HepG2 (cell line): ENCODE results near the gene MED13L. TPM values are rescaled to one million over a fixed set of nuclear protein-coding genes. Genes with fewer than 3 reads are reported as not detected.

Experiments used
- ASH2L ChIP-seq: fragments of 300-600, 200-600 bp; sonication (generic); IDR thresholded peaks from 2 replicates; pipeline ENCODE4 v1.7.0; 2017; ENCODE audit warnings: low read depth, mild to moderate bottlenecking, moderate library complexity, mixed read lengths, low read length; ENCODE audit not compliant: insufficient read length
- CCAR2 ChIP-seq: fragments of 200-400 bp; formaldehyde crosslinking; optimal IDR thresholded peaks from 2 replicates; pipeline ENCODE3; 2018; ENCODE audit warnings: low read depth, mild to moderate bottlenecking, low read length, moderate library complexity
- GATAD2A ChIP-seq: IDR thresholded peaks from 2 replicates; pipeline ENCODE4 v1.6.1; 2016
- HOXA3 ChIP-seq: sonication (generic); formaldehyde crosslinking; IDR thresholded peaks from 2 replicates; pipeline ENCODE4 v1.5.0; 2020; ENCODE audit warnings: missing genetic modification reagents
- ISX ChIP-seq: sonication (generic); formaldehyde crosslinking; conservative IDR thresholded peaks from 2 replicates; pipeline ENCODE4 v1.5.0; 2020; ENCODE audit warnings: missing genetic modification reagents
- NFE2 ChIP-seq: sonication (generic); formaldehyde crosslinking; IDR thresholded peaks from 2 replicates; pipeline ENCODE4 v1.4.0; 2020; ENCODE audit warnings: missing genetic modification reagents
- POGZ ChIP-seq: sonication (generic); formaldehyde crosslinking; IDR thresholded peaks from 2 replicates; pipeline ENCODE4 v1.4.0; 2020; ENCODE audit warnings: mild to moderate bottlenecking, missing genetic modification reagents
- RFX5 ChIP-seq: IDR thresholded peaks from 2 replicates; pipeline ENCODE4 v1.6.1; 2011; ENCODE audit warnings: low read depth, low read length, improper control_type of control experiment
- SKI ChIP-seq: fragments of 450-650 bp; IDR thresholded peaks from one replicate; pipeline ENCODE4 v1.6.1; 2018; ENCODE audit warnings: mild to moderate bottlenecking; ENCODE audit not compliant: partially characterized antibody
- TEAD3 ChIP-seq: optimal IDR thresholded peaks from 2 replicates; pipeline ENCODE3; 2016; ENCODE audit warnings: borderline replicate concordance
- ZNF331 ChIP-seq: sonication (generic); formaldehyde crosslinking; IDR thresholded peaks from 2 replicates; pipeline ENCODE4 v1.4.0; 2020; ENCODE audit warnings: missing genetic modification reagents
- ZNF441 ChIP-seq: sonication (generic); formaldehyde crosslinking; IDR thresholded peaks from 2 replicates; pipeline ENCODE4 v1.7.0; 2021; ENCODE audit warnings: missing genetic modification reagents, borderline replicate concordance
- ZNF510 ChIP-seq: sonication (generic); formaldehyde crosslinking; IDR thresholded peaks from 2 replicates; pipeline ENCODE4 v1.4.0; 2020; ENCODE audit warnings: low read depth, mild to moderate bottlenecking, missing genetic modification reagents
- ZNF670 ChIP-seq: sonication (generic); formaldehyde crosslinking; IDR thresholded peaks from 2 replicates; pipeline ENCODE4 v1.8.0; 2022; ENCODE audit warnings: mild to moderate bottlenecking, missing genetic modification reagents, borderline replicate concordance
- ZNF703 ChIP-seq: sonication (generic); formaldehyde crosslinking; IDR thresholded peaks from 2 replicates; pipeline ENCODE4 v1.5.1; 2020; ENCODE audit warnings: missing genetic modification reagents, mild to moderate bottlenecking, moderate library complexity, borderline replicate concordance
- ZNF883 ChIP-seq: sonication (generic); formaldehyde crosslinking; IDR thresholded peaks from 2 replicates; pipeline ENCODE4 v1.5.1; 2020; ENCODE audit warnings: mild to moderate bottlenecking, missing genetic modification reagents; ENCODE audit errors: not compliant biosample characterization
- polyA plus RNA-seq, 8 experiments: library from polyadenylated mRNA; depleted of rRNA in 3 of 8; stranded (reverse) in 7 of 8; unstranded in 1 of 8; fragments of >200 nt; fragmentation: Illumina TruSeq in 4 of 8; extraction: Trizol in 4 of 8; gene quantifications; 2 replicates each; pipeline versions ENCODE4 v1.2.1 to v1.2.3, GENCODE V29; 2011 to 2016; ENCODE audit warnings: low read depth in 4 of 8, missing spikeins in 1 of 8, mixed read lengths in 1 of 8; ENCODE audit not compliant: insufficient read depth in 1 of 8
- total RNA-seq, 5 experiments: library from RNA; depleted of rRNA; stranded (reverse); fragments of >200 nt; fragmentation: Illumina TruSeq; extraction: Trizol; gene quantifications; 2 replicates each; pipeline ENCODE4 v1.2.3, GENCODE V29; 2016; ENCODE audit warnings: low read depth in 1 of 5
- TF ChIP-seq, protein P1 (sequence below): IDR thresholded peaks from 2 replicates; pipeline ENCODE4 v1.6.1; 2012; ENCODE audit warnings: inconsistent platforms
- TF ChIP-seq, protein P2 (sequence below): sonication (generic); formaldehyde crosslinking; IDR thresholded peaks from 2 replicates; pipeline ENCODE4 v1.5.1; 2020; ENCODE audit warnings: missing genetic modification reagents, mild to moderate bottlenecking, borderline replicate concordance
- TF ChIP-seq, protein P3 (sequence below): sonication (generic); formaldehyde crosslinking; IDR thresholded peaks from 2 replicates; pipeline ENCODE4 v1.4.0; 2020; ENCODE audit warnings: mild to moderate bottlenecking, missing genetic modification reagents
- TF ChIP-seq, protein P4 (sequence below): sonication (generic); formaldehyde crosslinking; IDR thresholded peaks from 2 replicates; pipeline ENCODE4 v1.4.0; 2020; ENCODE audit warnings: missing genetic modification reagents
- TF ChIP-seq, protein P5 (sequence below): sonication (generic); formaldehyde crosslinking; IDR thresholded peaks from 2 replicates; pipeline ENCODE4 v1.8.1; 2023; ENCODE audit warnings: mild to moderate bottlenecking, missing genetic modification reagents, borderline replicate concordance

MED13L gene
- total and polyA plus RNA-seq, 2 of the 13 experiments (the other 11 are each of a cell fraction or from before 2014, with no cell fraction given): 24.8 to 38.9 TPM

DNA sequence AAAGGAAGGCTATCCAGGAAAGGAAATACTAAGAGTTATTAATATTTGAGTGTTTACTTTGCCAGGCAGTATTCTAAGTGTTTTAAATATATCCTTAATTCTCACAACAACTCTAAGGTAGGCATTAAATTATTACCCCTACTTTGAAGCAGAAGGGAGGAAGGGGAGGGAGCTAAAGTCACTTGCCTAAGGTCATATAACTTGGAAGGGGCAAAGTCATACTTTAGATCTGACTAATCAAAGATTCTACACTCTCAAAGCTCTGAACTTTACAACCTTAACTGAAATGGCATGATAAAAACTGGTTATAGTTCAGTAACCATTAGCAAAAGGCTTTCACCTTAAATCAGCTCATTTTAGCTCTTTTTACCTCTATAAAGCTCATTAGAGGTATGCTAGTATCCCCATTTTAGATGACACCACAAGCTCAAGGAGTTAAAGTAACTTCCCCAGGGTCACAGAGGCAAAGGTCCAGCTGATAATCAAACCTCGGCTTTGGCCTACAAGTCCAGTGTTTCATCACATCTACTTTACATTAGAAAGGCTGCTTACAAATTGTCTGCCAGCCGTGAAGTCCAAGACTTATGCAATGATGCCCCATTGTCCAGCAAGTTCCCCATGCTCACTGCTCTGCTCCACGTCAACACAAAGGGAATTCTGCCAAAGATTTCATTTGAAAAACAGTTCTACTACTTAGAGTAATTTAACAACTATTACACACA is 223.9 kb downstream of the MED13L start (continued):
- TF ChIP-seq POGZ: peak; percentile 45; the same call in 1 of the 2 replicates
- no peak for TF ChIP-seq ZNF510 (CRISPR knock-in tag)
- TF ChIP-seq HOXA3 (CRISPR knock-in tag): no peak
- TF ChIP-seq ASH2L: no peak
- no peak for TF ChIP-seq ZNF331 (CRISPR knock-in tag)
- no peak for TF ChIP-seq ZNF883 (CRISPR knock-in tag)
- no peak for TF ChIP-seq RFX5
- peak; percentile 35 for TF ChIP-seq SKI
- peak; percentile 34 for TF ChIP-seq TEAD3
- peak; percentile 63 for TF ChIP-seq GATAD2A
- TF ChIP-seq, protein P1, sequence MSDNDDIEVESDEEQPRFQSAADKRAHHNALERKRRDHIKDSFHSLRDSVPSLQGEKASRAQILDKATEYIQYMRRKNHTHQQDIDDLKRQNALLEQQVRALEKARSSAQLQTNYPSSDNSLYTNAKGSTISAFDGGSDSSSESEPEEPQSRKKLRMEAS: no peak
- no peak for TF ChIP-seq ZNF441
- TF ChIP-seq ZNF670 (CRISPR knock-in tag): no peak
- no peak for TF ChIP-seq ZNF703 (CRISPR knock-in tag)
- TF ChIP-seq, protein P2, sequence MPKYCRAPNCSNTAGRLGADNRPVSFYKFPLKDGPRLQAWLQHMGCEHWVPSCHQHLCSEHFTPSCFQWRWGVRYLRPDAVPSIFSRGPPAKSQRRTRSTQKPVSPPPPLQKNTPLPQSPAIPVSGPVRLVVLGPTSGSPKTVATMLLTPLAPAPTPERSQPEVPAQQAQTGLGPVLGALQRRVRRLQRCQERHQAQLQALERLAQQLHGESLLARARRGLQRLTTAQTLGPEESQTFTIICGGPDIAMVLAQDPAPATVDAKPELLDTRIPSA (CRISPR knock-in tag): no peak
- TF ChIP-seq, protein P3, sequence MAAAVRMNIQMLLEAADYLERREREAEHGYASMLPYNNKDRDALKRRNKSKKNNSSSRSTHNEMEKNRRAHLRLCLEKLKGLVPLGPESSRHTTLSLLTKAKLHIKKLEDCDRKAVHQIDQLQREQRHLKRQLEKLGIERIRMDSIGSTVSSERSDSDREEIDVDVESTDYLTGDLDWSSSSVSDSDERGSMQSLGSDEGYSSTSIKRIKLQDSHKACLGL (CRISPR knock-in tag): no peak
- TF ChIP-seq, protein P4, sequence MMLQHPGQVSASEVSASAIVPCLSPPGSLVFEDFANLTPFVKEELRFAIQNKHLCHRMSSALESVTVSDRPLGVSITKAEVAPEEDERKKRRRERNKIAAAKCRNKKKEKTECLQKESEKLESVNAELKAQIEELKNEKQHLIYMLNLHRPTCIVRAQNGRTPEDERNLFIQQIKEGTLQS: no peak
- TF ChIP-seq, protein P5, sequence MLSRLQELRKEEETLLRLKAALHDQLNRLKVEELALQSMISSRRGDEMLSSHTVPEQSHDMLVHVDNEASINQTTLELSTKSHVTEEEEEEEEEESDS (CRISPR knock-in tag): no peak
- no peak for TF ChIP-seq NFE2 (CRISPR knock-in tag)
- TF ChIP-seq ISX (CRISPR knock-in tag): no peak
- no peak for TF ChIP-seq CCAR2
